Sigmoid colon (tissue), 4 donors: ENCODE results near the gene LTN1.

ENCODE experiments used
- CTCF ChIP-seq, 4 experiments: fragments of 450-650 bp in 3 of 4; fragments of 200-600 bp in 1 of 4; IDR thresholded peaks; one replicate each; pipeline ENCODE4 v1.5.1; 2016 to 2019; ENCODE audit warnings: antibody characterized with exemption in 4 of 4, mild to moderate bottlenecking in 3 of 4, moderate library complexity in 2 of 4
- EP300 ChIP-seq, 4 donors: sonication (generic); formaldehyde crosslinking; IDR thresholded peaks; one replicate each; pipeline ENCODE4 v1.6.1; 2017; ENCODE audit warnings: antibody characterized with exemption in 4 of 4
- POLR2A ChIP-seq, 2 donors: fragments of 450-650 bp; IDR thresholded peaks; one replicate each; pipeline ENCODE4 v1.6.1; 2016; ENCODE audit warnings: antibody characterized with exemption in 2 of 2, mild to moderate bottlenecking in 2 of 2, moderate library complexity in 2 of 2
- POLR2AphosphoS5 ChIP-seq, 4 donors: sonication (generic); formaldehyde crosslinking; IDR thresholded peaks; one replicate each; pipeline ENCODE4 v1.6.1; 2017; ENCODE audit warnings: antibody characterized with exemption in 4 of 4

GRCh38 chr21:28927130-28927529 lies 65.5 kb downstream of the LTN1 start:
- no peak for TF ChIP-seq CTCF (IDR thresholded peaks at IDR 0.05)
- TF ChIP-seq POLR2A (IDR thresholded peaks at IDR 0.05), result no peak
- no peak for TF ChIP-seq EP300 (IDR thresholded peaks at IDR 0.05)
- TF ChIP-seq POLR2AphosphoS5 (IDR thresholded peaks at IDR 0.05), result no peak
